NCI-H510A (cell line): ENCODE results near the gene HECTD1.
"Not testable (repeated sequence)": the region's sequence is repeated elsewhere in the genome, so short reads cannot be mapped to it uniquely, and the experiment has no call there.

ENCODE experiments used
- DNase-seq: peaks from one replicate; lab custom pipeline; 2025; lab: John Stamatoyannopoulos, UW

HECTD1 gene

GRCh38 chr14:31092160-31092708 is 115.4 kb downstream of the HECTD1 start:
- no peak for DNase-seq

GRCh38 chr14:31090883-31091764 is 116.5 kb downstream of the HECTD1 start:
- no peak for DNase-seq

GRCh38 chr14:31086466-31086865 is 121.1 kb downstream of the HECTD1 start:
- not testable (repeated sequence) for DNase-seq

GRCh38 chr14:31085027-31085426 is 122.6 kb downstream of the HECTD1 start:
- DNase-seq, result no peak

- DNase-seq, result no peak
Measured at GRCh38 chr14:31084385-31084784, 123.2 kb downstream of the HECTD1 start.

- no peak for DNase-seq
Measured at GRCh38 chr14:31083781-31084180, 123.8 kb downstream of the HECTD1 start.

GRCh38 chr14:31080484-31080883 is 127.1 kb downstream of the HECTD1 start:
- no peak for DNase-seq

GRCh38 chr14:31080056-31080455 is 127.5 kb downstream of the HECTD1 start:
- DNase-seq, result no peak

GRCh38 chr14:31078766-31079165 is 128.8 kb downstream of the HECTD1 start:
- no peak for DNase-seq

- DNase-seq, result no peak
Measured at GRCh38 chr14:31075144-31075543, 132.4 kb downstream of the HECTD1 start.

GRCh38 chr14:31071151-31071550 is 136.4 kb downstream of the HECTD1 start:
- no peak for DNase-seq

GRCh38 chr14:31070431-31070830 is 137.2 kb downstream of the HECTD1 start:
- no peak for DNase-seq

GRCh38 chr14:31069343-31069742 is 138.2 kb downstream of the HECTD1 start:
- no peak for DNase-seq

GRCh38 chr14:31068235-31068634 is 139.4 kb downstream of the HECTD1 start:
- no peak for DNase-seq

GRCh38 chr14:31062908-31063307 is 144.7 kb downstream of the HECTD1 start:
- DNase-seq, result not testable (repeated sequence)

GRCh38 chr14:31060253-31060875 is 147.2 kb downstream of the HECTD1 start:
- DNase-seq, result no peak

GRCh38 chr14:31059152-31059924 is 148.3 kb downstream of the HECTD1 start:
- DNase-seq, result no peak

- DNase-seq, result no peak
Measured at GRCh38 chr14:31057701-31058364, 149.8 kb downstream of the HECTD1 start.

- DNase-seq, result no peak
Measured at GRCh38 chr14:31057035-31057434, 150.6 kb downstream of the HECTD1 start.

GRCh38 chr14:31052905-31053586 is 154.5 kb downstream of the HECTD1 start:
- not testable (repeated sequence) for DNase-seq

GRCh38 chr14:31051511-31051910 is 156.1 kb downstream of the HECTD1 start:
- no peak for DNase-seq
